GM19395 (cell line): Measurements from ENCODE around the gene PTPN6.
A peak's percentile ranks its signal among the peaks of the same experiment; 100 is the strongest.

Experiments
- ATAC-seq: cut with Tn5 transposase; IDR thresholded peaks from one replicate; pipeline ENCODE4 v1.9.1; 2021; ENCODE audit warnings: mild to moderate bottlenecking, moderate library complexity; ENCODE audit not compliant: unreplicated experiment

Gene PTPN6

DNA sequence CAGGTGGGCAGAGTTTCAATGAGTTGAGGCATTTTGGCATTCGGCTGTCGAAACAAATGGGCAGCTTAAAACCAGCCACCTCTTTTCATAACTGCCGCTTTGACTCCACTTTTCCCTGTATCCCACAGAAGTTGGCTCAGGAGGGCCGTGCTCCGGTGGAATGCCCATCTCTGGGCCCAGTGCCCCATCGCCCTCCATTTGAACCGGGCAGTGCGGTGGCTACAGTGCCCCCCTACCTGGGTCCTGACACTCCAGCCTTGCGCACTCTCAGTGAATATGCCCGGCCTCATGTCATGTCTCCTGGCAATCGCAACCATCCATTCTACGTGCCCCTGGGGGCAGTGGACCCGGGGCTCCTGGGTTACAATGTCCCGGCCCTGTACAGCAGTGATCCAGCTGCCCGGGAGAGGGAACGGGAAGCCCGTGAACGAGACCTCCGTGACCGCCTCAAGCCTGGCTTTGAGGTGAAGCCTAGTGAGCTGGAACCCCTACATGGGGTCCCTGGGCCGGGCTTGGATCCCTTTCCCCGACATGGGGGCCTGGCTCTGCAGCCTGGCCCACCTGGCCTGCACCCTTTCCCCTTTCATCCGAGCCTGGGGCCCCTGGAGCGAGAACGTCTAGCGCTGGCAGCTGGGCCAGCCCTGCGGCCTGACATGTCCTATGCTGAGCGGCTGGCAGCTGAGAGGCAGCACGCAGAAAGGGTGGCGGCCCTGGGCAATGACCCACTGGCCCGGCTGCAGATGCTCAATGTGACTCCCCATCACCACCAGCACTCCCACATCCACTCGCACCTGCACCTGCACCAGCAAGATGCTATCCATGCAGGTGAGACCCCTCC is 12.6 kb upstream of the PTPN6 start:
- no peak for ATAC-seq

GRCh38 chr12:6939191-6939540 is 12.0 kb upstream of the PTPN6 start:
- ATAC-seq = no peak

GRCh38 chr12:6941267-6941666 is 9.9 kb upstream of the PTPN6 start:
- no peak for ATAC-seq

DNA sequence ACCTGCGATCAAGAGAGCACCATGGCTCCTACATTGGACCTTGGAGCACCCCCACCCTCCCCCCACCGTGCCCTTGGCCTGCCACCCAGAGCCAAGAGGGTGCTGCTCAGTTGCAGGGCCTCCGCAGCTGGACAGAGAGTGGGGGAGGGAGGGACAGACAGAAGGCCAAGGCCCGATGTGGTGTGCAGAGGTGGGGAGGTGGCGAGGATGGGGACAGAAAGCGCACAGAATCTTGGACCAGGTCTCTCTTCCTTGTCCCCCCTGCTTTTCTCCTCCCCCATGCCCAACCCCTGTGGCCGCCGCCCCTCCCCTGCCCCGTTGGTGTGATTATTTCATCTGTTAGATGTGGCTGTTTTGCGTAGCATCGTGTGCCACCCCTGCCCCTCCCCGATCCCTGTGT is 9.4 kb upstream of the PTPN6 start:
- no peak for ATAC-seq

DNA sequence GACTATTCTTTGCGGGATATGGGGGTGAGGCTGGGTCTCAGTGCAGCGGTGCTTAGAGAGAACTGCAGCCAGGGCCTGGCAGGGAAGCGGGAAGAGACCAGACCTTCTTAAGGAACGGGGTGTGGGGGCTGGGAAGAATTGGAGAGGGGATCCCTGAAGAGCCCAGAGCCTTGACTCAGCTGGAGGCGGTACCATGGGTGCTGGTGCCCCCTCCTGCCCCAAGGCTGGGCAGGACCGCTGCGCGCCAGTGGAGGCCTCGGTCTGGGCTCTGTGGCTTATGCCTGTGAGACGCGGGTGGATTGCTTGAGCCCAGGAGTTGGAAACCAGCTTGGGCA is 8.9 kb upstream of the PTPN6 start:
- no peak for ATAC-seq

GRCh38 chr12:6943389-6943721 is 7.8 kb upstream of the PTPN6 start:
- ATAC-seq = peak; percentile 40

DNA sequence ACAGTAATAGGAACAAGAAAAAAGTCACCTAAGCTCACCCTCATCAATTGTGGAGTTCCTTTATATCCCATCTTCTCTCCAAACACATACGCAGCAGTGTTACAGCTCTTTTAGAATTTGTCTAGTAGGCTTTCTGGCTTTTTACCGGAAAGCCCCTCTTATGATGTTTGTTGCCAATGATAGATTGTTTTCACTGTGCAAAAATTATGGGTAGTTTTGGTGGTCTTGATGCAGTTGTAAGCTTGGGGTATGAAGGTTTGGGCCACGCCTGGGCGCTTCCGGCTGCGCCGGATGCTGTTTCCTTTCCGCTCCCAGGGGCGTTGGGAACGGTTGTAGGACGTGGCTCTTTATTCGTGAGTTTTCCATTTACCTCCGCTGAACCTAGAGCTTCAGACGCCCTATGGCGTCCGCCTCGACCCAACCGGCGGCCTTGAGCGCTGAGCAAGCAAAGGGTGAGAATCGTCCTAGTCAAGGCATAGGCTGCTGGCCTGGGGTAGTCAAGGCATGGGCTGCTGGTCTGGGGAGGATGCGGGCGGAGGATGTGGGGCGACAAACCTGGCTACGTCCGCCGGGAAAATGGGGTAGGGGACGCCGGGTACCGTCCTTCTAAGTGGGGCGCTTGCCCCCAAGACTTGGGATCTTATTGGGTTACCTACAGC is 7.3 kb upstream of the PTPN6 start, which contains the start of the genes C12orf57 and RNU7-1:
TSS of gene C12orf57 (plus strand) at position 301 of the 659 bp plus-strand sequence. CDS start at position 401, 100 bp downstream.
TSS of gene RNU7-1 (plus strand) at position 95 of the 659 bp plus-strand sequence.
- peak; percentile 42 for ATAC-seq

- ATAC-seq = peak; percentile 41
These were observed 6.6 kb upstream of the PTPN6 start for GRCh38 chr12:6944381-6945186.

GRCh38 chr12:6945613-6946012 is 5.5 kb upstream of the PTPN6 start:
- ATAC-seq = no peak

DNA sequence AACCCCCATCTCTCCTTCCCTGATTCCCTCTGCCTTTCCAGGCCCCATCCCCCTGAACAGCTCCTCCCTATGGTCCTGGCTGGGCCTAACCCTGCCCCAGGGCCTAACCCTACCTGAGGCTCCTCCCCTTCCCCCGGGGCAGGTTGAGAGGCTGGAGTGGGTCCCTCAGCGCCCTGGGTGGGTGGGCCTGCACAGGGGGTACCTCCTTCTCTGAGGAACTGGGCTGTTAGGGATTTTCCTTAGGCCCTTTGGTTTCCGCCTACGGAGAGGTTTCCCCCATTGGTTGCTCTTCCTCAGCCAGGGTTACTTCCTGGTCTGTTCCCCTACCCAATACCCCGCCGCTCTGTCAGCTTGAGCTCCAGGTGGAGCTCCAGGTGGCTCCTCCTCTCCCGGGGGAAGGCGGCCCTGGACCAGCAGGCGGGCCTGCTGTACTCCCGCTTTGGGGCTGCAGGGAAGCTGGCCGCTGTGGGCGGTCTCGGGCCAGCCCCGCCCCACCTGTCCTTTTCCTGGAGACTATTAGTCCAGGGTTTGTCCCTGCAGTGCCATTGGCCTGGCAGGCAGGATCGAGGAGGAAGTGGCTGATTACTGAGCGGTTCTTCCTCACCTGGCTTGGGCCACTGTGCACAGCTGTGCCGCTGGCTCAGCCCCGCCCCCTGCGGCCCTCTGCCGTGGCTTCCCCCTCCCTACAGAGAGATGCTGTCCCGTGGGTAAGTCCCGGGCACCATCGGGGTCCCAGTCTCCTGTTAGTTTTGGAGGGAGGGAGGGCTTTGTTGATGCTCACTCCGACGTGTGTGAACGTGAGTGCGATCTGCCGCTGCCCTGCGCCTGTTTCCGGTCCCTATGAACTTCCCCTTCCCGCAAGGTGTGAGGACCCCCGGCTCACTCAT is 4.9 kb upstream of the PTPN6 start:
- ATAC-seq = no peak

GRCh38 chr12:6946920-6947374 is 4.2 kb upstream of the PTPN6 start:
- ATAC-seq = no peak

DNA sequence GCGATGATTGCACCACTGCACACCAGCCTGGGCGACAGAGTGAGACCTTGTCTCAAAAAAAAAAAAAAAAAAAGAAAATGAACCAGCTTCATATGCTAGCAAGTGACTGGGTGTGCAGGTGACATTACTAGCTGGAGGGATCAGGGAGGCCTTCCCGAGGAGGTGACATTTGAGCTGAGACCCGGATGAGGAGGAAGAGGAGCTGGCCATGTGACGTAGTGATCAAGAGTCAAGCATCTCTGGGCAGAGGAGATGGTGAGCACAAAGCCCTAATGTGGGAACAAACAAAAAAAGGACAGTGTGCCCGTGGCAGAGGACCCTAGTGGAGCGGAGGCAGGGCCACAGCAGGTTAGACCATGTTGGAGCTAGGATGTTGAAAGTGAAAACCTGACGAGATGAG is 3.5 kb upstream of the PTPN6 start:
- no peak for ATAC-seq

- ATAC-seq = no peak
These were observed 2.1 kb upstream of the PTPN6 start for GRCh38 chr12:6948873-6949594.

DNA sequence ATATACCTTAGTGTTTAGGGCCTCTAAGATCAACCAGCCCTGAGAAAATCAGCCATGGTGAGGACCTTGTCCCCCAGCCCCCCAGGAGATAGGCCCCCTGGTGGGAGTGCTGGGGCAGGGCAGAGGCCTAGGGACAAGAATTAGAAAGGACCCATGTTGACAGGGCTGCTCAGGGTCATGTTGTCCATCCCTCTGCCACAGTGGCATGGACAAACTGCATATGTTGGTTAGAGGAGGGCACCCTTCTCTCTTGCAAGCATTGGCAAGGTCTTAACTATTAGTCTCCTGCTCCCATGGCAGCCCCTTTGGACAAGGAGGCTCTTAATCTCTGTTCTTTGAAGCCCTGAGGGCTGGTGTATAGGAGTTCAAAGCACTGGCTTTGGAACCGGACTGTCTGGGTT is 755 bp upstream of the PTPN6 start:
- no peak for ATAC-seq

DNA sequence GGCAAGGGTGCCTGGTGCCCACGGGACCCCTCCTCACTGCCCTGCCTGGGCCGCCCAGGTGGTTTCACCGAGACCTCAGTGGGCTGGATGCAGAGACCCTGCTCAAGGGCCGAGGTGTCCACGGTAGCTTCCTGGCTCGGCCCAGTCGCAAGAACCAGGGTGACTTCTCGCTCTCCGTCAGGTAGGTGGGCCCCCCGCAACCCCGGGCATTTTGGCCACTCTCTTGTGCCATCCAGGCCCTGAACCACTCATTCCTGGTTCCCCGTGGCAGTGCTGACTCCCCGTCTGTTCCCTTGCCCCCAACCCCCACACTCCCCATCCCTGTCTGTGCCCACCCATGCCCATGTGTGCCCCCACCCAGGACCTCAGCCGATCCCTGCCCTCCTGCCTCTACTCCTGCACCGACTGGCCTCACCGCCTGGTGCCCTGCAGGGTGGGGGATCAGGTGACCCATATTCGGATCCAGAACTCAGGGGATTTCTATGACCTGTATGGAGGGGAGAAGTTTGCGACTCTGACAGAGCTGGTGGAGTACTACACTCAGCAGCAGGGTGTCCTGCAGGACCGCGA is 480 bp downstream of the PTPN6 start:
- ATAC-seq = no peak

DNA sequence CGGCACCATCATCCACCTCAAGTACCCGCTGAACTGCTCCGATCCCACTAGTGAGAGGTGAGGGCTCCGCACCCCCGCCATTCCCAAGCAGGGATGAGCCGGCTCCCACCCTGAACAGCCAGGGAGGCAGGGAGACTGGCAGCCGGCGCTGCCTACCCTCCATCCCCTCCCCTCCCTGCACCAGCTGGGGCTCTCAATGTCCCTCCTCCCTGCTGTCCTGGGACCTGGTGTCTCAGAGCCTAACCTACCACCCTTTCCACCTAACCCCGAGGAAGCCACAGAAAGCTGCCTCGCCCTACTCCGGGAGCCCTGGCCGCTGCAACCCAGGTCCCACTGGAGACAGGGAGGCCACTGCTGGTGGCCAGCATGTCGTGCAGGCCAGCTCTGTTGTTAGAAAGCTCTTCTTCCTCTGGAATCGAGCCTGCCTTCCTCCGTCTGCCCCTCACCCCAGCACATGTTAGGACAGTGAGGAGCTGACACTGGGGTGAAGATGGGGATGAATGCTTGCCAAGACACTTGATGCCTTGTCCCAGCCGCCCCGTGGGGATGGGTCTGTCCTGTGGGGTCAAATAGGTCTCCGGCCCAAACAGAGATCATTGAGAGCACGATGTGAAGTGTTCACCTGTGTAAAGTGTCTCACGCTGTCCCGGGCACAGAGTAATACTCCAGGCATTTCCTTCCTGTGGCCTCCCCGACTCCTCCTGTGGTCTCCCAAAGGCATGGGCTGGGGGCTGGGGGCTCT is 1.1 kb downstream of the PTPN6 start:
- ATAC-seq = no peak

- ATAC-seq = no peak
These were observed 1.8 kb downstream of the PTPN6 start for GRCh38 chr12:6952863-6953441.

GRCh38 chr12:6953442-6954315 is 2.5 kb downstream of the PTPN6 start:
- peak; percentile 50 for ATAC-seq
